Subcutaneous adipose tissue (tissue), 4 donors: ENCODE results near the gene ANHX. TPM values are rescaled to one million over a fixed set of nuclear protein-coding genes. Genes with fewer than 3 reads are reported as not detected.

Experiments
- total RNA-seq, 4 donors: library from RNA; depleted of rRNA; stranded (reverse); fragments of >200 nt; gene quantifications; one replicate each; pipeline ENCODE4 v1.1.0, GENCODE V29; 2016
- TF ChIP-seq, protein P1 (sequence below): fragments of 450-650 bp; IDR thresholded peaks from one replicate; pipeline ENCODE4 v1.5.1; 2016; ENCODE audit warnings: low read depth, mild to moderate bottlenecking, control low read depth, antibody characterized with exemption, moderate library complexity

ANHX gene
- total RNA-seq, 4 donors from 2014 or later = not detected

DNA sequence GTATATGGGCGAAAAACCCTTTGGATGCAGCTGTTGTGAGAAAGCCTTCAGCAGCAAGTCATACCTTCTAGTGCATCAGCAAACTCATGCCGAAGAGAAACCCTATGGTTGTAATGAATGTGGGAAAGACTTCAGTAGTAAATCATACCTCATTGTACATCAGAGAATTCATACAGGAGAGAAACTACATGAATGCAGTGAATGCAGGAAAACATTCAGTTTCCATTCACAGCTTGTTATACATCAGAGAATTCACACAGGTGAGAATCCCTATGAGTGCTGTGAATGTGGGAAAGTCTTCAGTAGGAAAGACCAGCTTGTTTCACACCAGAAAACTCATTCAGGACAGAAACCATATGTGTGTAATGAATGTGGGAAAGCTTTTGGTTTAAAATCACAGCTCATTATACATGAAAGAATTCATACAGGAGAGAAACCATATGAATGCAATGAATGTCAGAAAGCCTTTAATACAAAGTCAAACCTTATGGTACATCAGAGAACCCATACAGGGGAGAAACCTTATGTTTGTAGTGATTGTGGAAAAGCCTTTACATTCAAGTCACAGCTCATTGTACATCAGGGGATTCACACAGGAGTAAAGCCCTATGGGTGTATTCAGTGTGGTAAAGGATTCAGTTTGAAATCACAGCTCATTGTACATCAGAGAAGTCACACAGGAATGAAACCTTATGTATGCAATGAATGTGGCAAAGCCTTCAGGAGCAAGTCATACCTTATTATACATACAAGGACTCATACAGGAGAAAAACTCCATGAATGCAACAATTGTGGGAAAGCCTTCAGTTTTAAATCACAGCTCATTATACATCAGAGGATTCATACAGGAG is 33.0 kb downstream of the ANHX start:
- TF ChIP-seq, protein P1, sequence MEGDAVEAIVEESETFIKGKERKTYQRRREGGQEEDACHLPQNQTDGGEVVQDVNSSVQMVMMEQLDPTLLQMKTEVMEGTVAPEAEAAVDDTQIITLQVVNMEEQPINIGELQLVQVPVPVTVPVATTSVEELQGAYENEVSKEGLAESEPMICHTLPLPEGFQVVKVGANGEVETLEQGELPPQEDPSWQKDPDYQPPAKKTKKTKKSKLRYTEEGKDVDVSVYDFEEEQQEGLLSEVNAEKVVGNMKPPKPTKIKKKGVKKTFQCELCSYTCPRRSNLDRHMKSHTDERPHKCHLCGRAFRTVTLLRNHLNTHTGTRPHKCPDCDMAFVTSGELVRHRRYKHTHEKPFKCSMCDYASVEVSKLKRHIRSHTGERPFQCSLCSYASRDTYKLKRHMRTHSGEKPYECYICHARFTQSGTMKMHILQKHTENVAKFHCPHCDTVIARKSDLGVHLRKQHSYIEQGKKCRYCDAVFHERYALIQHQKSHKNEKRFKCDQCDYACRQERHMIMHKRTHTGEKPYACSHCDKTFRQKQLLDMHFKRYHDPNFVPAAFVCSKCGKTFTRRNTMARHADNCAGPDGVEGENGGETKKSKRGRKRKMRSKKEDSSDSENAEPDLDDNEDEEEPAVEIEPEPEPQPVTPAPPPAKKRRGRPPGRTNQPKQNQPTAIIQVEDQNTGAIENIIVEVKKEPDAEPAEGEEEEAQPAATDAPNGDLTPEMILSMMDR = no peak

- TF ChIP-seq, protein P1 = no peak
Measured at GRCh38 chr12:133201888-133202287, 33.8 kb downstream of the ANHX start.

DNA sequence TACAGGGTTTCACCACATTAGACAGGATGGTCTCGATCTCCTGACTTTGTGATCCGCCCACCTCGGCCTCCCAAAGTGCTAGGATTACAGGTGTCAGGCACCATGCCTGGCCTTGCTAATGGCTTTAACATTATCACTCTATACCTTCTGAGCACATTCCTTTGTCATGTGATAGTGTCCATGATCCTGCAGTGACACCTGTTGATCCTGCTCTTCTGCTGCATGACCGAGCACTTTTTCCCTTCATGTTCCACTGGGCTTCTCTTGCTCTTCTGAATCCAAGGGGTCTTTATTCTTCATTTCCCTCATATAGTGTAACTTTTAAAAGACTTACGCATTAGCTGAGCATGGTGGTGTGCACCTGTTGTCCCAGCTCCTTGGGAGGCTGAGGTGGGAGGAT is 42.8 kb downstream of the ANHX start:
- TF ChIP-seq, protein P1 = no peak

GRCh38 chr12:133190176-133190575 is 45.5 kb downstream of the ANHX start:
- TF ChIP-seq, protein P1 = no peak

GRCh38 chr12:133181238-133181959 is 54.3 kb downstream of the ANHX start, which contains the start of gene ZNF268:
ZNF268 (plus strand) TSS chr12:133181495; CDS start chr12:133181998, 503 bp downstream.
- TF ChIP-seq, protein P1 = no peak

DNA sequence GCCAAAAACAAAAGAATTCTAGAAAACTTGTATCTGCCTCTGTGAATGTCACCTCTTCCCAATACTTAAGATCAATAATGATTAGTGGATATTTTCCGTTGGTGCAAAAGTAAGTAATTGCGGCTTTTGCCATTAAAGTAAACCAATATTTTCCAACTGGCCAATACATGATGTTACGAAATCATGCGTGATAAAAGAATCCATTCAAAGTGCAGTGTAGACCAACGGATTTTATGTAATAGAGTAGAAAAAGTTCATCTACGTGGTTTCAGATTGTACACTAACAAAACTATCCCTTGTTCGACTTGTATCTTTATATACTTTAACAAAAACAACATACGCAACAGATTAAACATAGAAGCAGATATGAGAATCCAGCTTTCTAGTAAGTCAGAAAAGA is 55.0 kb downstream of the ANHX start:
- TF ChIP-seq, protein P1 = no peak

DNA sequence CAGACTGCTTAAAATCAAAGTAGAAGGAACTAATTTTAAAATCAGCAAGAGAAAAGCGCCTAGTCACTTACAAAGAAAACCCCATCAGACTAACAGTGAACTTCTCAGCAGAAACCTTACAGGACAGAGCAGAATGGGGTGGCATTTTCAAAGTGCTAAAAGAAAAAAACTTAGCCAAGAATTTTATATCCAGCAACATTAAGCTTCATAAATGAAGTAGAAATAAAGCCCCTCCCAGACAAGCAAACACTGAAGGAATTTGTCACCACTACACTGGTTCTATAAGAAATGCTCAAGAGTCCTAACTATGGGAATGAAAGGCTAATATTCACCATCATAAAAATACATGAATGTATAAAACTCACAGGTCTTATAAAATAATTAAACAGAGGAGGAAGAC is 60.8 kb downstream of the ANHX start:
- TF ChIP-seq, protein P1 = no peak
